Activated T-cell treated with anti-CD3 and anti-CD28 coated beads, Interleukin-2, amount 50 U/mL, for 4 hours (primary cell): ENCODE data around the gene CCDC9. TPM values are rescaled to one million over a fixed set of nuclear protein-coding genes. Genes with fewer than 3 reads are reported as not detected.

Experiments
- ATAC-seq, 2 donors: fragments of 200-7000 bp; cut with Tn5 transposase; one replicate each; pipeline ENCODE4 v1.10.0; 2021
- DNase-seq: peaks from one replicate; pipeline ENCODE4 v3.0.0-alpha.2; 2020
- H3K27me3 Mint-ChIP-seq: one replicate; pipeline ENCODE4 v1.8.0; 2021; ENCODE audit warnings: low read depth, mixed read lengths
- H3K36me3 Mint-ChIP-seq: one replicate; pipeline ENCODE4 v1.8.0; 2022; ENCODE audit warnings: mixed read lengths; ENCODE audit not compliant: insufficient read depth
- H3K4me1 Mint-ChIP-seq: one replicate; pipeline ENCODE4 v1.8.0; 2021; ENCODE audit warnings: low read depth, mixed read lengths
- H3K4me3 Mint-ChIP-seq: one replicate; pipeline ENCODE4 v1.8.0; 2021; ENCODE audit warnings: mild to moderate bottlenecking, moderate library complexity, mixed read lengths
- H3K9me3 Mint-ChIP-seq: one replicate; pipeline ENCODE4 v1.8.0; 2021; ENCODE audit warnings: mixed read lengths
- total RNA-seq, 3 donors: library from RNA; stranded (reverse); gene quantifications; one replicate each; pipeline ENCODE4 v1.2.1, GENCODE V29; 2021

The CCDC9 gene
- total RNA-seq, result 10 to 100 TPM; 24.0 to 34.5 (median 30.4) TPM

- ATAC-seq, result peak; percentile 69 to 73
- no peaks in the 10 kb centered on the region for H3K27me3 Mint-ChIP-seq
Measured at GRCh38 chr19:47255879-47256692, at the start of gene CCDC9. CCDC9 (plus strand) TSS chr19:47256525; CDS start chr19:47258401, 1,876 bp downstream.

GRCh38 chr19:47209319-47210179, 46.8 kb upstream of the CCDC9 start:
- H3K4me1 Mint-ChIP-seq, result peaks cover 10% of the 10 kb centered on the region
- DNase-seq, result no peak
- H3K36me3 Mint-ChIP-seq, result peaks cover 31% of the 10 kb centered on the region
- no peaks in the 10 kb centered on the region for H3K9me3 Mint-ChIP-seq
- H3K27me3 Mint-ChIP-seq, result no peaks in the 10 kb centered on the region
- H3K4me3 Mint-ChIP-seq, result no peak overlapping the region
- no peak for ATAC-seq

More at GRCh38 chr19:47255879-47256692, at the start of gene CCDC9:
- H3K4me3 Mint-ChIP-seq, result peak within 1 kb of the TSS; percentile 88
- peaks cover 31% of the 10 kb centered on the region for H3K4me1 Mint-ChIP-seq
- H3K36me3 Mint-ChIP-seq, result peaks cover 27% of the 10 kb centered on the region
- no peaks in the 10 kb centered on the region for H3K9me3 Mint-ChIP-seq
- DNase-seq, result peak; percentile 84

GRCh38 chr19:47210180-47210490, 46.2 kb upstream of the CCDC9 start:
- ATAC-seq, result no peak
- peaks cover 10% of the 10 kb centered on the region for H3K4me1 Mint-ChIP-seq
- H3K27me3 Mint-ChIP-seq, result no peaks in the 10 kb centered on the region
- H3K9me3 Mint-ChIP-seq, result no peaks in the 10 kb centered on the region
- H3K36me3 Mint-ChIP-seq, result peaks cover 26% of the 10 kb centered on the region
- H3K4me3 Mint-ChIP-seq, result no peak overlapping the region
- no peak for DNase-seq

GRCh38 chr19:47210689-47211316, 45.5 kb upstream of the CCDC9 start:
- ATAC-seq (peak; percentile 75 to 76), DNase-seq (peak; percentile 82)
- Mint-ChIP-seq H3K36me3 (peaks cover 22% of the 10 kb centered on the region), H3K27me3 (no peaks in the 10 kb centered on the region), H3K9me3 (no peaks in the 10 kb centered on the region), H3K4me3 (no peak overlapping the region), H3K4me1 (peaks cover 10% of the 10 kb centered on the region)

- H3K4me3 Mint-ChIP-seq, result no peak overlapping the region
- H3K9me3 Mint-ChIP-seq, result no peaks in the 10 kb centered on the region
- H3K27me3 Mint-ChIP-seq, result no peaks in the 10 kb centered on the region
- H3K4me1 Mint-ChIP-seq, result peaks cover 7% of the 10 kb centered on the region
- ATAC-seq (no peak), DNase-seq (no peak)
- peaks cover 3% of the 10 kb centered on the region for H3K36me3 Mint-ChIP-seq
Measured at GRCh38 chr19:47215581-47215980, 40.7 kb upstream of the CCDC9 start.

- DNase-seq (no peak), ATAC-seq (no peak)
- H3K9me3 Mint-ChIP-seq, result no peaks in the 10 kb centered on the region
- peaks cover 4% of the 10 kb centered on the region for H3K4me1 Mint-ChIP-seq
- H3K4me3 Mint-ChIP-seq, result no peak overlapping the region
- H3K27me3 Mint-ChIP-seq, result no peaks in the 10 kb centered on the region
- peaks cover 2% of the 10 kb centered on the region for H3K36me3 Mint-ChIP-seq
Measured at GRCh38 chr19:47221080-47221841, 35.1 kb upstream of the CCDC9 start.

GRCh38 chr19:47221890-47222289, 34.4 kb upstream of the CCDC9 start:
- Mint-ChIP-seq H3K36me3 (peaks cover 2% of the 10 kb centered on the region), H3K27me3 (no peaks in the 10 kb centered on the region), H3K9me3 (no peaks in the 10 kb centered on the region), H3K4me1 (peaks cover 7% of the 10 kb centered on the region), H3K4me3 (no peak overlapping the region)
- ATAC-seq (no peak), DNase-seq (no peak)

- H3K9me3 Mint-ChIP-seq, result no peaks in the 10 kb centered on the region
- peak overlapping the region; percentile 45 for H3K4me3 Mint-ChIP-seq
- no peaks in the 10 kb centered on the region for H3K27me3 Mint-ChIP-seq
- ATAC-seq (peak; percentile 67 to 70), DNase-seq (peak; percentile 86)
- peaks cover 16% of the 10 kb centered on the region for H3K4me1 Mint-ChIP-seq
- peaks cover 2% of the 10 kb centered on the region for H3K36me3 Mint-ChIP-seq
Measured at GRCh38 chr19:47225746-47226425, 30.4 kb upstream of the CCDC9 start.

- H3K27me3 Mint-ChIP-seq, result no peaks in the 10 kb centered on the region
- peaks cover 2% of the 10 kb centered on the region for H3K36me3 Mint-ChIP-seq
Measured at GRCh38 chr19:47226426-47227351, 29.6 kb upstream of the CCDC9 start.

GRCh38 chr19:47227352-47228167, 28.8 kb upstream of the CCDC9 start:
- DNase-seq, result no peak
- peaks cover 29% of the 10 kb centered on the region for H3K4me1 Mint-ChIP-seq
- H3K4me3 Mint-ChIP-seq, result peak overlapping the region; percentile 75
- no peaks in the 10 kb centered on the region for H3K9me3 Mint-ChIP-seq
- H3K36me3 Mint-ChIP-seq, result no peaks in the 10 kb centered on the region
- ATAC-seq, result no peak
- no peaks in the 10 kb centered on the region for H3K27me3 Mint-ChIP-seq

More at GRCh38 chr19:47226426-47227351, 29.6 kb upstream of the CCDC9 start:
- ATAC-seq, result peak in 1 of 2 donors; percentile 2
- Mint-ChIP-seq H3K9me3 (no peaks in the 10 kb centered on the region), H3K4me3 (peak overlapping the region; percentile 75), H3K4me1 (peaks cover 21% of the 10 kb centered on the region)
- DNase-seq, result no peak

- Mint-ChIP-seq H3K4me1 (peaks cover 34% of the 10 kb centered on the region), H3K9me3 (no peaks in the 10 kb centered on the region), H3K27me3 (no peaks in the 10 kb centered on the region), H3K36me3 (no peaks in the 10 kb centered on the region), H3K4me3 (no peak overlapping the region)
- peak; percentile 38 for DNase-seq
- no peak for ATAC-seq
Measured at GRCh38 chr19:47228168-47228936, 28.0 kb upstream of the CCDC9 start.
